ENCODE data around the gene NFATC2IP.
"Not testable (repeated sequence)": the region's sequence is repeated elsewhere in the genome, so short reads cannot be mapped to it uniquely, and the experiment has no call there.

Gene NFATC2IP

DNA sequence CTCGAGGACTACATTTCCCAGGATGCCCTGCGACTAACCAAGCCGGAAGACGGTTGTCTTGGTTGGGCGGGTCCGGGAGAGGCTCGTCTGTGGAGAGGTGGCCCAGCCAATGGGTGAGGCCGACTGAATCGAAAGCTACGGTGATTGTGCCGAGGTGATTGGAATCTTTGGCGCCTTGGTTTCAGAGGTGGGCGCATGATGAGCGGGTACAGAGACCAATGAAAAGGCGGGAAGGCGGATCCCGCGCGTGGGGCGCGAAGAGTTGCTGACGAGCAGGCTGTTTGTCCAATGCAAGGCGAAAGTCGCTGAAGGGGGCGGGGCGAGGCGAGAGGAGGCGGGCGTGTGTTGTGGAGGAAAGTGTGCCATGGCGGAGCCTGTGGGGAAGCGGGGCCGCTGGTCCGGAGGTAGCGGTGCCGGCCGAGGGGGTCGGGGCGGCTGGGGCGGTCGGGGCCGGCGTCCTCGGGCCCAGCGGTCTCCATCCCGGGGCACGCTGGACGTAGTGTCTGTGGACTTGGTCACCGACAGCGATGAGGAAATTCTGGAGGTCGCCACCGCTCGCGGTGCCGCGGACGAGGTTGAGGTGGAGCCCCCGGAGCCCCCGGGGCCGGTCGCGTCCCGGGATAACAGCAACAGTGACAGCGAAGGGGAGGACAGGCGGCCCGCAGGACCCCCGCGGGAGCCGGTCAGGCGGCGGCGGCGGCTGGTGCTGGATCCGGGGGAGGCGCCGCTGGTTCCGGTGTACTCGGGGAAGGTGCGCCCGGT lies at the start of gene NFATC2IP:
TSS of gene NFATC2IP (plus strand) at position 290 of the 762 bp plus-strand sequence. CDS start at position 365, 75 bp downstream.
- DNase-seq = peak; percentile 100

DNA sequence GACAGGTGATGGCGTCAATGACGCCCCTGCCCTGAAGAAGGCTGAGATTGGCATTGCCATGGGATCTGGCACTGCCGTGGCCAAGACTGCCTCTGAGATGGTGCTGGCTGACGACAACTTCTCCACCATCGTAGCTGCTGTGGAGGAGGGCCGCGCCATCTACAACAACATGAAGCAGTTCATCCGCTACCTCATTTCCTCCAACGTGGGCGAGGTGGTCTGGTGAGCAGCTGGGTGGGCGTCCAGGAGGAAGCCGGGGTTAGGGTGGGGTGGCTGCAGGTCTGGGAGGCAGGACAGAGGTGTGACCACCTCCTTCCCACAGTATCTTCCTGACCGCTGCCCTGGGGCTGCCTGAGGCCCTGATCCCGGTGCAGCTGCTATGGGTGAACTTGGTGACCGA lies 48.9 kb upstream of the NFATC2IP start:
- DNase-seq = no peak

DNA sequence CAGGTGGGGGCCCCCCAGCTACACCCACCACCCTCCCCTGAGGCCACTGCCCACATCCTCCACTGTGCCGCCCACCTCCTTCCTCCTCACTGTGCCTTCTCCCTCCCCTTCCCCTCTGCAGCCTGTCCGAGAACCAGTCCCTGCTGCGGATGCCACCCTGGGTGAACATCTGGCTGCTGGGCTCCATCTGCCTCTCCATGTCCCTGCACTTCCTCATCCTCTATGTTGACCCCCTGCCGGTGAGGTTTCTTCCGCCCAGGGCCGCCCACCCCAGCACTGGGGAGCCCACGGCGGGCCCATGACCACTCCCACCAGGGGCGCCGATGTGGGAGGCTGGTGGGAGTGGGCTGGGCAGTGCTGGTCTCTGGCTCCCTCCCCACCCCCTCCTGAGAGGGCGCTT lies 47.8 kb upstream of the NFATC2IP start:
- DNase-seq = no peak

DNA sequence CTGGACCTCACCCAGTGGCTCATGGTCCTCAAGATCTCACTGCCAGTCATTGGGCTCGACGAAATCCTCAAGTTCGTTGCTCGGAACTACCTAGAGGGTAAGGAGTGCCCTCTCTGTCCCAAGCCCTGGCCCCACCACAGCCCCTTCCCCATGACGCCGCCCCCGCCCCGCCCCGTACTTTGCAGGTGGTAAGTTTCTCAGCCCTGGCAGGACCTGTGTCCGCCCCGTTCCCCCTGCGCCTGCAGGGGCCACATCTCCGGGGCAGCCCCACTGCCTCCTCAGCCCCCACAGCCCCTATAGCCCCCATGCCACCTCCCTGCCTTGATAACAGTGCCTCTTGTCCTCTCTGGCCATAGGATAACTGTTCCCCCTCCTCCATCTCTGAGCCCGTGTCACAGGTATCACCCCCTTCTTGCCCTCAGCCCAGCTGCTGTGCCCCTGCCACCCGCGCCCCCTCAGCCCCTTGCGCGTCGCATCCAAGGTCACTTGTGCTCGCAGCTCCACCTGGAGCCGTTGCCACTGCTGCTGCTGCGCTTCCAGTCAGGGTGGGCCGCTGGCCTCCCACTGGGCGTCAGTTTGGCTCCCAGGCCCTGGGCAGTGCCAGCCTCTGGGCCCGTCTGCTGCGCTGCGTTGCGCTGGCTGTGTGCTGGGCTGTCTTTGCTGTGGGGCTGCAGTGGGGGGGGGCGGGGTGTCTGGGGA lies 47.2 kb upstream of the NFATC2IP start:
- DNase-seq = no peak

DNA sequence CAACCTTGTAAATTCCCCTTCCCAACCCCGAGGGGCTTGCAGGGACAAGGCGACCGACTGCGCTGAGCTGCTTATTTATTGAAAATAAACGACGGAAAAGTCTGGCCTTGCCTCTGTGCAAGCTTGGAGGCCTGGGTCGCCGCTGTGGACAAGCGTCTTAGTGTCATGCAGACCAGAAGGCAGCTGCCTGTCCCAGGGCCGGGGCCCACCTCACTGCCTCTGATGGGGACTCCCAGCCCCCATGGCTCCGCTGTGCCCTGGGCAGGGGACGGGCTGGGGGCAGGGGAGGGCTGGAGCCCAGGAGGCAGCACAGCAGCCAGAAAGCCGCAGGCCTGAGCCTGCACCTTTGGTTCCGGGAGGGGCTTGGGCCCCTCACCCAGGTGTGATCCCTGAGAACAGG lies 46.4 kb upstream of the NFATC2IP start:
- no peak for DNase-seq

DNA sequence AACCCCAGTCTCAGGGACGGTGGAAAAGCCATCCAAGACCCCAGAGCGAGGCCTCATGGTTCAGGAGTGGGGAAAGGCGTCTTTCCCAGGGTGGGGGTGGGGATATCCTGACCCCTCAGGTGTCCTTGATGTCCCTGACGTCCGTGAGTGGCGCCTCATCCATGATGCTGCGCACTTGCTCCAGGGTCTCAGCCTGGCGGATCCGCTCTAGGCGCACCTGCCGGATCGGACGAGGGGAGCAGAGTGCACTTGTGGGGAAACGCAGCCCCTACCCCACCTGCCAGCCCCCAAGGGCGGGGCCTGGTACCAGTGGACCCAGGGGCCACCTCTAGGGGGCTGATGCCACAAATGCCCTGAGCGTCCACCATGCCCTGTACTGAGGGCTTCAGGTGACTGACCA lies 45.9 kb upstream of the NFATC2IP start:
- DNase-seq = no peak

DNA sequence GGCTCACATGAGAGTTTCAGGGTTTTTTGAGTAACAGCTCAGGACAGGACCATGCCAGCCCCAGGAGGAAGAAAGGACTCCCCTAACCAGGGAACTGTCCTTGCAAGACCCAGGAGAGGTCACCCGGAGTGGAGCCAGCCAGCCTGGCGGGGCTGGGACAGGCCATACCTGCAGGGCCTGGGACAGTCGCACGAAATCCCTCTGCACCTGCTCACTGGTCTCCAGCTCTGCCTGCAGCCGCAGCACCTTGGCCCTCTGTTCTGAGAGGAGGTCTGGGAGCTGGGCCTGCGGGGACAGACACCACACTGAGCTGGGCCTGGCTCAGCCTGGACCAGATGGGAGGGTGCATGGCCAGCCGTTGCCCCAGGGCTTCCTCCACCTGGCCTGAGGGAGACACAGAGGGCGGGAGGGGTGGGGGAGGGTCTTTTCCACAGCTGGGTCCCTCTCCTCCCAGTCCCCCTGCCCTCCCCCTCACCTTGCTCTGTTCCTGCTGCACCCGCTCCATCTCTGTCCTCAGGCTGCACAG lies 45.4 kb upstream of the NFATC2IP start:
- no peak for DNase-seq

DNA sequence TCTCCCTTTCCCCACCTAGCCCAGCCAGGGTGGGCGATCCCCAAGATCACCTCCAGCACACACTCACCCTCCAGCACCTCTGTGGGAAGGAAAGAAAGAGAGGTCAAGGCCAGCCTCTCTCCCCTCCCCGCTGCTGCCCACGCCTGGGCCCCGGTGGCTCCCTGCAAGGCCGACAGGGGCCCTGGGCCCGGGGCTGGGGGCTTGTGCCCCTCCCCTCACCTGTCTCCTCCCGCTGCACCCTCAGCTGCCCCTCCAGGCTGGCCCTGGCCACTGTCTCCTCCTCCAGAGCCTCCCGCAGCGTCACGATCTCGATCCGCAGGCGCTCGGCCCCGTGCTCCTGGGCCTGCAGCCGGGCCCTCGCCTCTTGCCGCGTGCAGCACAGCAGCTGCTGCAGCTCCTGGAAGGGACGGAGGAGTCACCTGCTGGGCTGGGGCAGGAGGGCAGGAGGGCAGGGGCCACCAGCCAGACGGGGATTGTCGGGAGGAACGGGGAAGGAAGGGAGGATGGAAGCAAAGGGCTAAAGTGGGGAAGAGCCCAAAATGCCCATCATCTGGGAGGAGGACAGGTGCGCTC lies 44.9 kb upstream of the NFATC2IP start:
- no peak for DNase-seq

DNA sequence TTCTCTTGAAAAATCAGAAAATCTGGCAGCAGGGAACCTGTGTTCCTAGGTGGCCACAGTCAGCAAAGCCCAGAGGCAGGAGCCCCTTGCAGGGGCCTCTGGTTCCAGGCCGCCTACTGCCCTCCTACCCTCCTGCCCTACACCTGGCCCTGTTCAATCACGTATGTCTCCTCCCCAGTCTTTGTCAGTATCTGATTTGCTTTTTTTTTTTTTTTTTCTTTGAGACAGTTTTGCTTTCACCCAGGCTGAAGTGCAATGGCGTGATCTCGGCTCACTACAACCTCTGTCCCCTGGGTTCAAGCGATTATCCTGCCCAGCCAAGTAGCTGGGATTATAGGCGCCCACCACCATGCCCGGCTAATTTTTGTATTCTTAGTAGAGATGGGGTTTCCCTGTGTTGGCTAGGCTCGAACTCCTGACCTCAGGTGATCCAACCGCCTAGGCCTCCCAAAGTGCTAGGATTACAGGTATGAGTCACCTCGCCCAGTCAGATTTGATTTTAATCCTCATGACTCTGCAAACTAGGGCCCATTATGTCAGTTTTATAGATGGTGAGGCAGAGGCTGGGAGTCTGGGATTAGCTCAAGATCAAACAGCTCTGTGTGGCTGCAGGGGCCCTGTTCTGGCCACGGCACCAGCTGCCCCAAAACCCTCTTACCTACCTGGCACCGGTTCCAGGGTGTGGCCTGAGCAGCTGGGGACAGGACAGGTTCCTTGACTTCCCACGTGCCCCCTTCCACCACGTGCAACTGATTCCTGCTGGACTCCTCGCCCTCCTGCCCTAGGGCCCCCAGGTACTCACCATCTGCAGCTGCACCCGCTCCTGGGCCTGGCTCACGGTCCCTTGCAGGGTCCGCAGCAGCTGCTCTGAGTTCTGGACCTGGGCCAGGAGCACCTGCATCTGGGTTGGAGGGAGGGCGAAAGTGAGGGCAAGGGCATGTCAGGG lies 40.4 kb upstream of the NFATC2IP start:
- DNase-seq = no peak

DNA sequence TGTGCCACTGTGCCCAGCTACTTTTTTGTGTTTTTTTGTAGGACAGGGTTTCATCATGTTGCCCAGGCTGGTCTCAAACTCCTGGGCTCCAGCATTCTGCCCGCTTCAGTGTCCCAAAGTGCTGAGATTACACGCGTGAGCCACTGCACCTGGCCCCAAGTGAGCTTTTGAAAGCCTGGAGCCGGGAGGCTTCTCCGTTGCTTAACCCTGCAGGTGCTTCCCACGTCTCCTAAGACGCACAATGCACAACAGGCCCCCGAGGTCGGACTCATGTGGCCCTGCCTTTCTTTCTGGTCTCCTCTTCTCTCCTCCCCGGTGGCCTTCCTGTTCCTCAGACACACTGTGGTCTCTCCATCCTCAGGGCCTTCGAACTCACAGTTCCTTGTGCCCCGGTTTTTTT lies 38.2 kb upstream of the NFATC2IP start:
- no peak for DNase-seq

DNA sequence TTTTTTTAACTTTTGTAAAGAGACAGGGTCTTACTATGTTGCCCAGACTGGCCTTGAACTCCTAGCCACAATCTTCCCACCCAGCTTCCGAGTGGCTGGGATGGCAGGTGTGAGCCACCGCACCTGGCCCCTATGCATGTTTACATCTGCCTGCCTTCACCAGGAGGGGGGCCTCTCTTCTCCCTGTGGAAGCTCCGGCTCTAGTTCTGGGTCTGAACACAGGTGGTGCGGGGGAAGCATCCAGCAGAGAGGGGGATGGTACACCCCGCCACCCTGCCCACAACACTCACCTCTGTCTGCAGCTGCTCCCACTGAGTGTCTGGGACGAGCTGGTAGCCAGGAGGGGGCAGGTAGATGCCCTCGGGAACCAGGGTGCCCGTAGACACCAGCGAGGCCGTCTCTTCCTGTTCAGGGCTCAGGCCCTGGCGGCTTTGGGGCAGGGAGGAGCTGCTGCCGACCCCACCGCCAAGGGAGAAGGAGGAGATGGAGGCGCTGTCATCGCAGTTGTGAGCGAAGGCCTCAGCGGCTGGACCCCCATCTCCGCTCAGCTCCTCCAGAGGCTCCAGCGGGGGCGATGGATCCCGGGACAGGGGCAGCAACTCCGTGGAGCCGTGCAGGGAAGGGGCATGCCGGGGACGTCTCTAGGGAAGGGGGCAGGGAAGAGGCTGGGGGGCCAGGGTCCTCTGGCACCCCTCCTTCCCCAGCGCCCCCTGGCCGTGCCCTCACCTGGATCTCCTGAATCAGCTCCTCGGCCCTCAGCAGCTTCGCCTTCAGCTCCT lies 36.6 kb upstream of the NFATC2IP start:
- no peak for DNase-seq

DNA sequence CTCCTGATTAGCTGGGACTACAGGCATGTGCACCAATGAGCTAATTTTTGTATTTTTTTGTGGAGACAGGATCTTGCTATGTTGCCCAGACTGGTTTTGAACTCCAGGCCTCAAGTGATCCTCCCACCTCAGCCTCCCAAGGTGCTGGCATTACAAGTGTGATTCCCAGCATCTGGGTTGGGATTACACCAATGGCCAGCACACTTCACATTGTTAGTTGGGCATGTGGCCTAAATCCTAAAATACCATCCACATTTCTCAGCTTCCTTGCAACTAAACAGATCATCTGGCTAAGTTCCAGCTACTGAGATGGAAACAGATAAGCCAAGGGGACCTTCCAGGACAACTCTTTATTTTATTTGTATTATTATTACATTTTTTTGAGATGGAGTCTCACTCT lies 35.6 kb upstream of the NFATC2IP start:
- DNase-seq = no peak

DNA sequence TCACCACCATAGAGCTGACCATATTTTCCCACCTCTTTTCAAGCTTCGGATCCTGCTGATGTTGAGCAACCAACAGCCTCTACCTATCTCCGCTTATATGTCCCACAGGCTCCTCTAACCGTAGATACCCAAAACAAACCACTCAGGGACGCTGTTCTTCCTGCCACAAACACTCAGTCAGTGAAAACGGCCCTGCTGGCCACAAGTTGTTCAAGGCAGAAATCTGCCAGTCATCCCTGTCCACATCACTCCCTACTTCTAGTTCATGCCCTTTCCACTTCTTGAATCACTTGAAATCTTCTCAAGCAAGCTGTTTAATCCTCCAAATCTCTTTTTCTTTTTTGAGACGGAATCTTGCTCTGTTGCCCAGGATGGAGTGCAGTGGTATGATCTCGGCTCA lies 33.6 kb upstream of the NFATC2IP start:
- no peak for DNase-seq

DNA sequence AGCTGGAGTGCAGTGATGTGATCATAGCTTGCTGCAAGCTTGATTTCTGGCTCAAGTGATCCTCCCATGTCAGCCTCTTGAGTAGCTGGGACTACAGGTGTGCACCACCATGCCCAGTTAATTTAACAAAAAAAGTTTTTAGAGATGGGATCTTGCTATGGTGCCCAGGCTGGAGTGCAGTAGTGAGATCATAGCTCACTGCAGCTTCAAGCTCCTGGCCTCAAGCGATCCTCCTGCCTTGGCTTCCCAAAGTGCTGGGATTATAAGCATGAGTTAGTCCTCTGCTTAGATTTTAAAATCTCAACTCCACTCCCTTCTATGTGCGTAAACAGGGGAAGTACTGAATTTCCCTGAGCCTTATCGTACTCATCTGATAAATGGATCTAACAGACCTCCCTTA lies 32.0 kb upstream of the NFATC2IP start:
- DNase-seq = no peak

DNA sequence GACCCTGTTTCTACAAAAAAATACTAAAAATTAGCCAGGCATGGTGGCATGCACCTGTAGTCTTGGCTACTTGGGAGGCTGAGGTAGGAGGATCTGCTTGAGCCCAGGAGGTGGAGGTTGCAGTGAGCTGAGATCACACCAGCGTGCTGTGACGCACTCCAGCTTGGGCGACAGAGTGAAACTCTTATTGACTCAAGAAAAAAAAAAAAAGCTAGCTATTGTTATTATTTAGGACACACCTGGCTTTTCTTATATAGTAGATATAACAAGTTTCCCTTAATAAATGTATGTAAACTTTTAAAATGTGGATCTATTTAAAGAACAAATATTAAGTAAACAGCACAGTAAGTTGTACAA lies 27.5 kb upstream of the NFATC2IP start:
- DNase-seq = no peak

DNA sequence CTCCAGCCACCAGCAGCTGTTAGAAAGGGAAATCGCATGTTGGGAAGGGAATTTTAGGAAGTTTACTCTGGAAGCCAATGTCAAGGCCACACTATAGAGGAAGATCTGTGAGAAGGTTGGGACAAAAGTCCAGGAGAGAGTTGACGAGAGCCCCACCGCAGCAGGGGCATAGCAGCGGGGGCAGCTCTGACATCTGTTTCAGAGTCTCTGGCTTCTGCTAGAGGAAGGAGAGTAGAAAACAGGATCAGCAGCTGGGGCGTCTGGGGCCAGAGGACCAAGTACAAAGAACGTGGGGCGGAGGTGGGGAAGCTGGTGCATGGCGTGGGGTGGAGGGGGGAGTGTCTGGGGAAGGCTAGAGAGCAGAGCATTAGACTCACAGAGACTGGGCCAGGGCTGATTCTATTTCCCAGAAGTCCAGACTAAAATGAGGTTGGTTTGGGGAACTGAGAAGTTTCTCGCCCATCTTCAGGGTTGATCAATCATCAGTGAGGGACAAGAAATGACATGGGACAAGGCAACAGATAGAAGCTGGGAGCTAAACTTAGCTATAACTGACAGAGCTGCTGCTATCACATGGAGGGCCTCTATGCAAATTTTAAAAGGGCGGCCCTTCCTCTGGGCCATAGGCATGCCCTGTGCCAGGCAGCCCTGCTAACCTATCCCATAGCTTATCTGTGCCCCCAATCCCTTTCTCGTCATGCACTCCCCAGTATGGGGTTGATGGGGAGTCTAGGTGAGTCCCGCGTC lies 26.9 kb upstream of the NFATC2IP start:
- DNase-seq = no peak

DNA sequence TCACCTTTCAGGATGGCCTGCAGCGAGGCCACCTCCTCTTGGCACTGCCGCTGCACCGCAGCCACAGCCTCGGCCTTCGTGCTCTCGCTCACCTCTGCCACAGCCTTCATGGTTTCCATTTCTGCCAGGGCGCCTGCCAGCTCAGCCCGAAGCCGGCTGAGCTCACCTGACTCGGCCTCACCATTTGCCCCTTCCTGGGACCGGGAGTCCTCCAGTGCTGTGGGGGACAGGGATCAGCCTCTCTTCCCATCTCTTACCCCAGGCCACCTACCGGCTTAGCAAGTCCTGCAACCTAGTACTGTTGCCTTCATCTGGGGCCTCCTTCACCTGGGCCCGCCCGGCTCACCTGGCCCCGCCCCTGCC lies 26.4 kb upstream of the NFATC2IP start:
- no peak for DNase-seq

DNA sequence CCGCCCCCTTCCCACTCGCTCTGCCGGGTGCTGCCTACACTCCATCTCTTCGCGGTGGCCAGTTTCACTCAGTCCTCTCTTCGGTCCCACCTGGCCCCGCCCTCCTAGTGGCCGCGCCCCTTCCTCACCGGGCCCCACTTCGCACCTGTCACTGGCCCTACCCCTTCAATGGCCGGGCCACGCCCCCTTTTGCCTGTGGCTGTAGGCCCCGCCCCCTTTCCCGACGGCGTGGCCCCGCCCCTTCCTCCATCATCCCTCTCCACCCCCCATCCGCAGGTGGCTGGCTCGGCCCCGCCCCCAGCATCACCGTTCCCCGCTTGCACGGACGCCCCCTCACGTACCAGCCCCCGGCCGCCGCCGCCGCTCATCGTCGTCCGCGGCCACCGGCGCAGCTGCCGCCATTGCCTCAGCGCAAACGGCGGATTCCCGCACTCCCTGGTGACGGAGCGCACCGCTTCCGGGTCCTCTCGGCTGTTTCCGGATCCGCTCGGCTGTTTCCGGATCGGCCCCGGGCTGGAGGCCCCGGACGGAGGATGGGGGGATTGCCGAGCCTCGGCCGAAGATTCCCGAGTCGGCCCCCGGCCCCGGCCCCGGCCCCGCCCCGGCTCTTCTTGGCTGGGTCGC lies 25.9 kb upstream of the NFATC2IP start, which contains the start of gene RABEP2:
TSS of gene RABEP2 (minus strand) at position 477 of the 624 bp plus-strand sequence. CDS start at position 402, 75 bp downstream.
- DNase-seq = peak; percentile 95

DNA sequence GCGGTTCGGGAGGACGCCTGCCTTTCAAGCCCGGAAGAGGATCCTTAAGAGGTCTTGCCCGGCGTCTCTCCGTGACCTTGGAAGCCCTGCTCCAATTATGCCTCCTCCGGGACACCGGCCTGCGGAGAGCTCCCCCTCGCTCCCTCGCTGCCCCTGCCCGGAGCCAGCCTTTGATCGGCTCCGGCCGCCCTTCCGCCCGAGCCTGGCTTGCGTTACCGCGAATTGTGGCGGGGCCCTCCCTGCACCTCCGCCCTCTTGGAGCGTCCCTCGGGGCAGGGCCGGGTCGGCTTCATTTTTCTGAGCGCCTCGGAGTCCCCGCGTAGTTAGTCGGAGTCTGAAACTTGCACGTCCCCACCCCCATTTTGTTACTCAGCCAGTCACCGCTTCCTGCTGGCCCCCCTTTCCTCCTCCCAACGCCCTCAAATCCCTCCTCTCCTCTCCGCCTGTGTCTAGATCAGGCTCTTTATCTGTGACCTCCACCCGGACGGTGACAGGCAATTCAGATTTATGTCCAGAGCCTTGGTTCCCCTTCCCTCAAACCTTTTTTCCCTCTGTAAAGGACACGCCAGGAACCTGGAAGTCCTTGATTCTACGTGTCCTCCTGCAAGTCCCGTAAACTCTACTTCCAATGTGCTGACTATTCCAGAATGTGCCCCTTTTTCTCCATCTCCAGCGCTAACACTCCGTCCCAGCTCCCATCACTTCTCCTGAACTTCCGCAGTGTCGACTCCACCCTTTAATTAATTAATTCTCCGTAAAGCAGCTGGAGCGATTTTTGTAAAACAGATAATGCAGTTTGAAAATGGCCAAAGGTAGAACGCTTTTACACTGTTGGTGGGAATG lies 25.1 kb upstream of the NFATC2IP start:
- peak; percentile 59 for DNase-seq

DNA sequence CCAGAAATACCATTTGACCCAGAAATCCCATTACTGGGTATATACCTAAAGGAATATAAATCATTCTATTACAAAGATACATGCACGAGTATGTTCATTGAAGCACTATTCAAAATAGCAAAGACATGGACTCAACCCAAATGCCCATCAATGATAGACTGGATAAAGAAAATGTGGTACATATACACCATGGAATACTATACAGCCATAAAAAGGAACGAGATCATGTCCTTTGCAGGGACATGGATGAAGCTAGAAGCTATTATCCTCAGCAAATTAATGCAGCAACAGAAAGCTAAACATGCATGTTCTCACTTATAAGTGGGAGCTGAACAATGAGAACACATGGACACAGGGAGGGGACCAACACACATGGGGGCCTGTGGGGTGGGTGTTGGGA lies 24.5 kb upstream of the NFATC2IP start:
- DNase-seq = not testable (repeated sequence)

All from NCI-H2227 treated with DMSO at 0.1 percent for 48 hours (cell line).